Right renal pelvis (tissue), 4 donors: ENCODE data around the gene RASAL2. TPM values are rescaled to one million over a fixed set of nuclear protein-coding genes. Genes with fewer than 3 reads are reported as not detected.
A peak's percentile ranks its signal among the peaks of the same experiment; 100 is the strongest.
"Not testable (repeated sequence)": the region's sequence is repeated elsewhere in the genome, so short reads cannot be mapped to it uniquely, and the experiment has no call there.

Source experiments
- DNase-seq, 4 donors: peaks; one replicate each; pipeline ENCODE4 v3.0.0-alpha.2; 2013; ENCODE audit warnings: low read depth in 4 of 4, low spot score in 3 of 4, missing footprints in 1 of 4
- polyA plus RNA-seq, 4 donors: library from polyadenylated mRNA; unstranded; fragments of 120-200 nt; gene quantifications; one replicate each; pipeline ENCODE4 v1.2.1, GENCODE V29; 2013; ENCODE audit not compliant: insufficient read length in 4 of 4

The RASAL2 gene
- polyA plus RNA-seq, 4 donors = 17.6 to 19.3 (median 19.1) TPM

DNA sequence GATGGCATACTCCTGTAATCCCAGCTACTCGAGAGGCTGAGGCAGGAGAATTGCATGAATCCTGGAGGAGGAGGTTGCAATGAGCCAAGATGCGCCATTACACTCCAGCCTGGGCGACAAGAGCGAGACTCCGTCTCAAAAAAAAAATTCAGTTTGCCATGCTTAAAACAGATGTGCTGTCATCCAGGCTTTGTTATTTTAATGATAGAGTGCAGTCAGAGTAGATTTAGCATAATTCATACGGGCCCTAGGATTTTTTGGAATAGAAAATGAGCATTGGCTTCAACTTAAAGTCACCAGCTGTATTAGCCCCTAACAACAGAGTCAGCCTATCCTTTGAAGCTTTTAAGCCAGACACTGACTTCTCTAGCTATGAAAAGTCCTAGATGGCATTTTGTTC lies 124.6 kb downstream of the RASAL2 start:
- DNase-seq = no peak

DNA sequence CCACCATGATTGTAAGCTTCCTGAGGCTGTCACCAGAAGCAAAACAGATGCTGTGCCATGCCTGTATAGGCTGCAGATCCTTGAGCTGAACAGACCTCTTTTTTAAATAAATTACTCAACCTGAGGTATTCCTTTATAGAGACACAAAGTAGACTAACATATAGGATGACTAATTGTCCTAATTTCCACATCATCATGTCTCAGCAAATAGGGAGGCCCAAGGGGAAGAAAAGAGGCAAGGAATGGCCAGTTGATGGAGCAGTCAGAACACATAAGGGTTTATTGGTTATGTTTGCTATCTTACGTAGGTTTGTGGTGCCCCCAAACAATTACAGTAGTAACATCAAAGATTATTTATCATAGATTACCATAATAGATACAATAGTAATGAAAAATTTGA lies 126.2 kb downstream of the RASAL2 start:
- no peak for DNase-seq

DNA sequence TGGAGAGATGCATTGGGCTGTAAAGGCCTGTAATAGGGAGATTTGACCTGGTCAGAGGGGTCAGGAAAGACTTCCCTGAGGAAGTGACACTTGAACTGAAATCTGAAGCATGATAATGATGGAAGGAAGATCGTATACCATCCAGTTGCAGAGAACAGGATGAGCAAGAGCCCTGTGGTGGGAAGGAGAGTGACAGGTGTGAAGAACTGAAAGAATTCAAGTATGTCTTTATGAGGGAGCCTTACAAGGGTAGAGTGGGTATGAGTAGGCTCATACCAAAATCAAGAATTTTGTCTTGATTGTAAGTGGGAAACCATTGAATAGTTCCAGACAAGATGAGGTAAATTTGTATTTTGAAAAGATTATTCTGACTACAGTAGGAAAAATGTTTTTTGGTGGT lies 129.4 kb downstream of the RASAL2 start:
- no peak for DNase-seq

DNA sequence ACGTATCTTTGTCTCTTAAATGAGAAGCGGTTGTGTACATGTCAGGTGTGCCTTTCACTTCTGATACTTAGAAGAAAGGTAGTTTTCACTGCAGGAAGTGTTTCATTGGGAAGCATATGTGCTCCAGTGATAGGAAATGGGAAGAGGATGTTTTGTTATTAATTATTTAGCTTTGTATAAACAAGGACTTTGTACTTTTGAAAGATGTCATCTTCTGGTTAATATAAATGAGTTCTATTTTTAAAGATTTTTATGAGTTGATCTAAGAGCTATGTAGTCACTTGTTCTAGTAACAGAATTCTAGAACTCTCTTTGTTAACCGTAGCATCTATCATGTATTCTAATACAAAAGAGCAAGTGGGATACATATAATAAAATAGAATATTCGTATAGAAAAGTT lies 130.5 kb downstream of the RASAL2 start:
- DNase-seq = no peak

DNA sequence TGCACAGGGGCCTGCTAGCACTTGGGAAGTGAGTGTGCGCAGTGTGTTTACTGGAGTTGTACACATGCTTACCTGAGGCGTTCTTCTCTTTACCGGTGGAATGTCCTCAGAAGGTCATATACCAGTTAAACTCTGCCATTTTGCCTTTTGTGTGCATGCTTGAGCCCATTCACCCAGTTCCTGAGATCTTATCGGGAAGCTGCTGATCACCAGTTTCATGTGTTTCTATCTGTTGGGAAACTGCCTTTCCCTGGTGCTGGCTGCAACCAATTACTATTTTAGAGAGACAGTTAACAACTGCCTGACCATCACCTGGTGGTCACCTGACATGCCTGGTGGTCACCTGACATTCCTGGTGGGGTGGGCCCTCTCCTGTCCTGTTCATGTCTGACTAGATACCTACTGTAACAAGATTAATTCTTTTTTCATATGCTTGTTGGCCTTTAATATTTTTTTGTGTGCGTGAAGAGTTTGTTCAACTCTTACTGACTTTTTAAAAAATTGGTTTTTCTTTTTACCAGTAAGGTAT lies 137.0 kb downstream of the RASAL2 start:
- no peak for DNase-seq

DNA sequence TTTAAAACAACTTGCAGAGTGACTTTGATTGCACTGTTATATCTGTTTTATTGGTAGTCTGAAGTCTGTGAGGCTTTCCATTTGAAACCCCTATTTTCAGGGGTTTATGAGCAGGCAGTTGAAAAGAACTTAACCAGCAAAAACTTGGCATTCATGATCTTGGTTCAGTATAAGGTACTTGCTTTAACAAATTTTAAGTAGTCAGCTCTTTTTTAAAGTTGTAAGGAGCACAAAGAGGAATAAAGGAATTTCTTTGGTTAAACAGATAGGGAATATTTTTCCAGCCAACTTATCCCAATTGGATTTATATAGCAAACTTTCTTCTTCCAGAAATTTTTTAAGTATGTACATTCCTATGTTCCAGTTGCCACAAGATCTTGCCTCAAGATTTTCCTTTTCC lies 138.2 kb downstream of the RASAL2 start:
- no peak for DNase-seq

DNA sequence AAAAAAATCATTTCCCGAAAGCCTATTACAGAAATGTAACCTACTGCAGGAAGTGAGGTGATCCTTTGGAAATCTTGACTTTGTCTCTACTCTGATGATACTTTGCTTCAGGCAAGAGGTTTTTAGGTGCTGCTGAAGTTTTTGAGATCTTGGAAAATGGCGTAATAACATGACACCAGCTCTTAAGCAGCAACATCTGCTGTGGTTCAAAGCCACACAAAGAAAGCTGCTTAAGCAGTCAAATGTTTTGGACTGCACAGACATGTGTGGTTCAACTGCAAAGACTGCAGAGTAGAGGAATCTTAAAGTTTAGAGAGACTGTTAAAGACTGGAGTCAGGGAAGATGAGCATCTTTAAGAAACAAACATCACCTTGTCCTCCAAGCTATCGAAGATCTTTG lies 139.0 kb downstream of the RASAL2 start:
- DNase-seq = no peak

DNA sequence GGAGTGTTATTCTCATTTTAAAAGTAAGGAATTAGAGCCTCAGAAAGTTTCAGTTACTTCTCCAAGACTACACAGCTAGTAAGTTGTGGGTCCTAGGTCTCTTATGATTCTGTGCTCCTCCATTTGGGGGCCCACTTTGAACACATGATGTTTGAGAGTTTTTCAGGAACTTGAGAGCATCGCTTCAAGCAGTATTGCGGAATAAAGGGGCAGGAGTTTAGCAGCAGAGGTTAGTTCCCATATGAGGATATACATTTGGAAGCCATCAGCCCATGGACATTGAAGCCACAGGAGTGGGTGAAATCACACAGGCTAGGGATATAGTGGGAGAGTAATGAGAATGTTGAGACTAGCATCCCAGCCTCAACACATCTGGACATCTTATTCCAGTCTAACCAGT lies 143.2 kb downstream of the RASAL2 start:
- no peak for DNase-seq

DNA sequence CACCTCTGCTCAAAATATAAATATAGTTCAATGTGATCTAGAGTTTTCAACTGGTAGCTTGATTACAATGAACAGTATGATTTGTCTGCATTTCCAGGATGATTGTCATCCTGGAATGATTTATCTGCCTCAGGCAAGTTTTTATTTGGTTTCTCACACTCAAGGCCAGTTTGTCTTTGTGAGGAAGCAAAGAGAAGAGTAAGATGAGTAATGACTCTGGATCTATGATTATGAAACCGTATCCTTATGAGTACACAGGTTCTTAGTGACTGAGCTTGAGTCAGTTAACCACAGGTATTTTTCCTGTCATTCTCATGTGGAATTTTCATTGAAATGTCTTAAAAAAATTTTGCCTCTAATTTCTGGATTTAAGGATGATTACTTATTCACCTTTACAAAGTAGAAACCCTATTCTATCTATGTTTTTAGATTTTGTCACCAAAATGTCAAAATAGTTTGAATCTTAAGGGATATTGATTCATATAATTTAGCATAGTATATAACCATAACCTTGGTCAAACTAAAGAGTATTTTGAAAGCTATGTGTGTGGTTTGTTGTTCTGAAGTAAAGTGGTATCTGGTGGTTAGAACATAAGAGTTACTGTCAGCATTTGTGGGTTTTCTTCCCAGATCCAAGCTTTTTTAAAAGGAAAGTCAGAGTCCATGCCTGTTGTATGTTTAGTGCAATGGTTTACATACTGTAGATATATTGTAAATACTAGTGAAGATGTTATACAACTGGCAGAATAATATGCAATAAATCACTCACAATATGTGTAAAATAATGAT lies 145.0 kb downstream of the RASAL2 start:
- DNase-seq = no peak

DNA sequence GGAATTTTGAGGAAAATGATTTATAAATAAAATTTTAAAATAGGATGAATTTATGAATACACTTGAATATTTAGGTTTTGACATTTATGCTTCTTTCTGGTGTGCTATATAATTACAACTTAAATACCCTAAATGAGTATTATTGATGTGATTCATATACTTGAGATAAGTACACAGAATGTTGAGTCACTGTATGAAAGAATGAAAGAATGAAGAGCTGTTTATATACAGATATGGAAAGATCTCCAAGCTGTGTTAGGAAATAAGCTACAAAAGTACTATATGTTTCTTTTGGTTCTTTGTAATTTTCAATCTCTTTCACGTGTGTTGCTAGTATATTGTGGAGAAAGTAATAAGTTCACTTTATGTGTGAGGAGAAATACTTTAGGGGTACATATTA lies 147.2 kb downstream of the RASAL2 start:
- no peak for DNase-seq

DNA sequence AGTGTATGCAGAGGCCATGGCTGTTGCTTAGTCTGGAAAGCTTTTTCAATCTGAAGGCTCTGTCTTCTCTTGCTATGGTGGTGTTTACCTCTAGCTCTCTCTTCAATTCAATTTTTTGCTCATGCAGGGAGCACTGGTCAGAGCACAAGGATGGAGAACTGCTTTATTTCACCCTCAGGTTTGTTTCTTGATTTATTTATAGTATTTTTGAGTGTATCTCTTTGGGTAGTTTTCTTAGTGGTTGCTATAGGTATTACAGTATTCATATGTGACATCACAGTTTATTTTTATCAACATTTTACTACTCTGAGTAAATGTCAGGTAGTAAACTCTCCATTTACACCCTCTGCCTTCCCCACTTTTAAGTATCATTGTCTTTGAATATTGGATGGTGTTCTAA lies 147.9 kb downstream of the RASAL2 start:
- no peak for DNase-seq

DNA sequence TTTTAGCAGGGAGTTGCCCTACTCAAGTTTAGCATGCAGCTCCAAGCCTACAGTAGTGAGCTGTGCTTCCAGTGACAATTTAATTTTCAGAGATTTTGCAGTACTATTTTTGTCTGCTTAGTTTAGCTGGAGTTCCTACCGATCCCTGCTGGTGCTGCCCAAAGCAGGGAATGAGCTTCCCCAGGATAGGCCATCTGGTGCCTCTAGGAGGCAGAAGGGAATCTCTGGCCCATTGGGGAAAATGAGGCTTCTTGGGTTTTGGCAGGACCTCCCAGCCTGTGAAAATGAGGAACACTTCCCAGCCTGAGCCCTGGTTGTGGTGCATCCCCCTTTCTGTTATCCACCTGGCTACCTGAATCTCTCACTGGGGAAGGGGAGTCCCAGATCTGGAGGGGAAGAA lies 149.2 kb downstream of the RASAL2 start:
- DNase-seq = no peak

DNA sequence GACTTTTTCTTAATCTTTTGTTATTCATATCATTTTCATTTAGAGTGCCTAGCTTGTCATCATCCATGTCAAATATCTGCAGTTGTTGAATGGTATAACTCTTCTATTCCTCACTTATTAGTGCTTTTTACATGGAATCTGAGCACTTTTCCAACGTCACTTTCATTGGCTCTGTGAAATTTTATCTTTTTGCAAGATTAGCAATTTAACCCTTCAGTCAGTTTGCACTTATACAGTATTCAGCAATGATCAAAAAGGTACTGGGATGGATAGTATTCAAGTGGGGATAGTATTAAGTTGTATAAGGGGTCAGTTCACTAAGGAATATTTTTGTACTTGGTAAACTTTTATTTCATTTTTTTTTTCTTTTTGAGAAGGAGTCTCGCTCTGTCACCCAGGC lies 150.0 kb downstream of the RASAL2 start:
- DNase-seq = no peak

DNA sequence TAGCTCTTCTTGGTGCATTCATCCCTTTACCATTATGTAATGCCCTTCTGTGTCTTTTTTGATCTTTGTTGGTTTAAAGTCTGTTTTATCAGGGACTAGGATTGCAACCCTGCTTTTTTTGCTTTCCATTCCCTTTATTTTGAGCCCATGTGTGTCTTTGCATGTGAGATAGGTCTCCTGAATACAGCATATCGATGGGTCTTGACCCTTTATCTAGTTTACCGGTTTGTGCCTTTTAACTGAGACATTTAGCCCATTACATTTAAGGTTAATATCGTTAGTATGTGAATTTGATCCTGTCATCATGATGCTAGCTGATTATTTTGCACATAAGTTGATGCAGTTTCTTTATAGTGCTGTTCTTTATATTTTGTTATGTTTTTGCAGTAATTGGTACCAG lies 154.4 kb downstream of the RASAL2 start:
- not testable (repeated sequence) for DNase-seq

DNA sequence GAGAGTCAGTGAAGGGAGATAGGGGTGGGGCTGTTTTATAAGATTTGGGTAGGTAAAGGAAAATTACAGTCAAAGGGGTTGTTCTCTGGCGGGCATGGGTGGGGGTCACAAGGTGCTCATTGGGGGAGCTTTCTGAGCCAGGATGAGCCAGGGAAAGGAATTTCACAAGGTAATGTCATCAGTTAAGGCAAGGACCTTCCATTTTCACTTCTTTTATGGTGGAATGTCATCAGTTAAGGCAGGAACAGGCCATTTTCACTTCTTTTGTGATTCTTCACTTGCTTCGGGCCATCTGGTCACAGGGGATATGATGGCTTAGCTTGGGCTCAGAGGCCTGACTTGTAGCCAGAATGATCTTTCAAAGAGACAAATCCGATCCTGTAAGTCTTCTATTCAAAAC lies 159.7 kb downstream of the RASAL2 start:
- not testable (repeated sequence) for DNase-seq

DNA sequence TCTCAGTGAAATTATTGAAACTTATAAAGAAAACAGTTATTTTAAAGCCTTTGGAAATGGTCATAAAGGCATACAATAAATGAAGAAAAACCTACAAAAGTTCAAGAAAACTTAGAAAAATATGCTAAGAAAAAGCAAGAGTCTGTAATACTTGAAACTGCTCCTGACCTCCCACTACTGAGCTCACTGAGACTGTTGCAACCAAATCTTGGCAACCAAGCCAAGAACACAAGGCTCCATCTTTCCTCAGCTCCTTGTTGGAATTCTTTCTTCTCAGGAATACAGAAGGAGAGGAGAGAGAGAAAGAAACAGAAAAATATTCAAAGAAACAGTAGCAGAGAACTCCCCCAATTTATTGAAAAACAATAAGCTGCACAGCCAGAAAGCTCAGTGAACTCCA lies 160.5 kb downstream of the RASAL2 start:
- no peak for DNase-seq

DNA sequence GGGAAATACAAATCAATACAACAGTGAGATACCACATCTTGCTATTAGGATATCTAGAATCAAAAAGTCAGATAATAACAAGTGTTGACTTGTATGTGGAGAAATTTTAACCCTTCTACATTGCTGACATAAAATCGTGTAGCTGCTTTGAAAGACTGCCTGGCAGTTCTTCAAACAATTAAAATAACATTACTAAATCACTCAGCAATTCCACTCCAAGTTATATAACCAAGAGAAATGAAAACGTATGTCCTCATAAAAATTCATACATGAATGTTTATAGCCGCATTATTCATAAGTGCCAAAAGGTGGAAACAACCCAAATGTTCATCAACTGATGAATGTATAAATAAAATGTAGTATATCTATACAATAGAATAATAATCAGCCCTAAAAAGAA lies 164.6 kb downstream of the RASAL2 start:
- no peak for DNase-seq

DNA sequence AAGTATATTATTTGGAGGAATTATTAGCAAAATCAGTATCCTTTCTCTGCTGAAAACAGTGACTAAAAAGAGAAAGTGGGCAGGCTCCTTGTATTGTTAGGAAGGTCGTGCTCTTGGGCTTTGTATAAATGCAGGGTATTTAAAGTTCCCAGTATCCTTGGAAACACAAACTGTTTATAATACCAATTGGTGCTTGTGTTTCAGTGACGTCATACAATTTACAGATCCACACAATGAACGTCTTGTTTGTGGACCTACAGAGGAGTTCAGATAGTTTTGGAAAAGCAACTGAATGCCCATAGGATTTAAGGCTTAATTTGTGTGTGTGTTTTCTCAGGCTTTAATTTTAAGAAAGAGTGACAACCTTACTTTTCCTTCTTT lies 168.2 kb downstream of the RASAL2 start:
- peak in 1 of 4 donors; percentile 9 for DNase-seq

DNA sequence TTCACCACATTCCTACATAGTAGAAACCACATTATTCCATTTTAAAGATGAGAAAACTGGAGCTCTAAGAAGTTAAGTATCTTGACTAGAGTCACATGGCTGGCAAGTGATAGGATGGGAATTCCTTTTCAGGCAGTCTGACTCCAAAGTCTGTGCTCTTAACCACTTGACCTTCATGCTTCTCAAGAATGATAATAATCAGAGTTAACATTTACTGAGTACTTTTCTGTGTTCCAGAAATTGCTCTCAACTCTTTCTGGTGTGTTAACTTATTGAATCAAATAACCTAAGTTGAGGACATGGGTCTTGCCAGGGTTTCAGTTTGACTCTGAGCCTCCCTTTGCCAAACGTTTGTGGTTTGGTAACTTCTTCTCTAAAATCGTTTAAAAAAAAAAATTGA lies 169.4 kb downstream of the RASAL2 start:
- no peak for DNase-seq

DNA sequence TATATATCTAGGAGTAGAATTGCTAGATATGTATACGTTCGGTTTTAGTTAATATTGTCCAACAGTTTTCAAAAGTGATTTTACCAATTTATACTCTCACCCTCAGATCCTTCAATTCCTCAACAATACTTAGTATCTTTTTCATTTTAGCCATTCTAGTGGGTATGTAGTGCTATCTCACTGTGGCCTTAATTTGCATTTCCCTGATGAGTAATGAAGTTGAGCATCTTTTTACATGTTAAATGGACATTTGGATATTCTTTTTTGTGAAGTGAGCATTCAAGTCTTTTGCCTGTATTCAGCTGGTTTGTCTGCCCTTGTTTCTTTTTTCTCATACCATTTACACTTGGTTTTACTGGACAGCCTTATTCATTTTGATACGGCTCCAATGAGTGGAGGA lies 172.2 kb downstream of the RASAL2 start:
- no peak for DNase-seq

DNA sequence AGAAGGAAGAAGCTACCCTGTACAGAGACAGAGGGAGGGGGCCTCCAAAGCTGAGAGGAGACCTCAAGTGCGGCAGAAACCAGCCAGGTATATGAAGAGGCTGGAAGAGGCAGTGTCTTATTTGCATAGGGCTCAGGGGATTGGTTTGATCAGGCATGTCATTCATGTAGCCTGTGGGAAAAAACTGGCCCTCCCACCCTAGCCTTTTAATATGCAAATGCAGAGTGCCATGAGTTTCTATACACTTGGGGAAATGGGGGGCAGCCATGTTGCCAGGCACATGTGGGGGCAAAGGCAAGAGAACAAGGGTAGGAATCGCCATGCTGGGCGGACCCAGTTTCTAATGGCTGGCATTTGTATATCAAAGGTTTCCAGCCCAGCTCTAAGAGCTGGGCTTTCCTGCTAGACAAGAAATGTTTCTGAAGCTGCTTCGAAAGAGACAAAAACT lies 172.7 kb downstream of the RASAL2 start:
- DNase-seq = no peak

DNA sequence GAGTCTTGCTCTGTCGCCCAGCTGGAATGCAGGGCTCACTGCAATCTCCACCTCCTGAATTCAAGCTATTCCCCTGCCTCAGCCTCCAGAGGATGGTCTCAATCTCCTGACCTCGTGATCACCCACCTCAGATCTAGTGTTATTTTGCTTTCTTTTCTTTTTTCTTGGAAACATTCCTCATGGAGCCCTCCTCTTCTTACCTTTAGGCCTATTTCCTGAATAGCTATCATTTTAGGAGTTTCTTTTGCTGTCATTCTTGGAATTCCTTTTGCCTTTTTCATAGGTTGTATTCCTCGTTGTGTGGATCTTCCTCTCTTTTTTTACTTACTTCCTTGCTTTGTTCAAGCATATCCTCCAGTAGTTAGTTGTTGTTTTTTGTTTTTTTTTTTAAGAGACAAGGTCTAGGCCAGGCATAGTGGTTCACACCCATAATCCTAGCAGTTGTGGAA lies 173.8 kb downstream of the RASAL2 start:
- DNase-seq = no peak

DNA sequence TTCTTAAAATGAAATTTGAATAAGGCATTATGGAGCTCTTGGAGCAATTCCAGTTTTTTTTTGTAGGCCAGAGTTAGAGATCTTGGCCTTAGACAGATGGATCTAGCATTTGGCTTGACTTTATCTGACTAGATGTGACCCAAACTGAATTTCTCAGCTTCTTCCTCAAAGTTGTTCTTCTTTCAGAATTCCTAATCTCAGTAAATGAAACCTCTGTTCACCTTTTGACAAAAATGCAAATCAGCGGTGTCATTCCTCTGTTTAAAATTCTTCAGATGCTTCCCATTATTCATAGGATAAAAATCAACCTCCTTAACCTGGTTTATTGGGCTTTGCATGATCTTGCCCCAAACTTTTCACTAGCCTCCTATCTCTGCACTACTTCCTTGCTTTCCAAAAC lies 177.6 kb downstream of the RASAL2 start:
- DNase-seq = no peak
